GM15510 (cell line): ENCODE measurements around the gene CLDN2.

ENCODE experiments used
- POLR2A ChIP-seq: IDR thresholded peaks from 3 replicates; pipeline ENCODE4 v1.6.1; 2011; ENCODE audit warnings: borderline replicate concordance; ENCODE audit not compliant: insufficient read length; ENCODE audit errors: extremely low read depth

CLDN2 gene

GRCh38 chrX:106903856-106904528 is 16.2 kb upstream of the CLDN2 start:
- TF ChIP-seq POLR2A = no peak

GRCh38 chrX:106905064-106905708 is 15.0 kb upstream of the CLDN2 start:
- TF ChIP-seq POLR2A = no peak

DNA sequence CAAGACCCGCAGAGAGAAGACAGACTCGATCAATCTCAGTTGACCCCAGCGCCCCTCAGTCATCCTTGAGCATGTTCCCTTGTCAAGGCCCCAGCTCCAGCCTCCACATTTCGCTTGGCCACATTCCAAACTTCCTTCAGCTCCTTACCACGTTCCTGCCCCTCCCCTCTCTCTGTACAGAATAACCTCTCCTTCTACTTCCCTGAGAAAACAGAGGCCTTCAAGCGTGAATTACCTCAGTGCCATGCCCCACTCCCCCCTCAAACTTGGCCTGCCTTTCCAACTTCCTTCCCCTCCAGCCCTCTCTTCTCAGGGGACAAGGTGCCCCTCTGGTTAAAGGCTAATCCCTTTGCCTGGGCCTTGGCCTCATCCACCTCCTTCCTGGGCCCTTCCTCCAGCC is 13.8 kb upstream of the CLDN2 start:
- TF ChIP-seq POLR2A = no peak

DNA sequence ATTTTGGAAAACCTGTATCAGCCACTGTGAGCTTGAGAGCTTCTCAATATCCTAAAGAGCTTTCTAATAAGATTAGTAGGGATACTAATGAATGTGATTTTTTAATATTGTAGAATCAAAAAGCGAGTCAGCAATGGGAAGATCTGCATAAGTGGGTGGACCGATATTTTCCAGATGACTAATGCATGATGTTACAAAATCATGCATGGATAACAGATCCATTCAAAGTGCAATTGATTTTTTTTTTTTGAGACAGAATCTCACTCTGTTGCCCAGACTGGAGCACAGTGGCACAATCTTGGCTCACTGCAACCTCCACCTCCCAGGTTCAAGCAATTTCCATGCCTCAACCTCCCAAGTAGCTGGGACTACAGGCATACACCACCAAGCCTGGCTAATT is 7.3 kb upstream of the CLDN2 start:
- TF ChIP-seq POLR2A = no peak

- TF ChIP-seq POLR2A = no peak
These were observed 2.2 kb upstream of the CLDN2 start for GRCh38 chrX:106917830-106918500.

- no peak for TF ChIP-seq POLR2A
These were observed 1.4 kb downstream of the CLDN2 start for GRCh38 chrX:106921637-106922036.

GRCh38 chrX:106927023-106927422 is 6.8 kb downstream of the CLDN2 start:
- TF ChIP-seq POLR2A = no peak

GRCh38 chrX:106927700-106928099 is 7.5 kb downstream of the CLDN2 start:
- TF ChIP-seq POLR2A = no peak

GRCh38 chrX:106928227-106928626 is 8.0 kb downstream of the CLDN2 start:
- no peak for TF ChIP-seq POLR2A

DNA sequence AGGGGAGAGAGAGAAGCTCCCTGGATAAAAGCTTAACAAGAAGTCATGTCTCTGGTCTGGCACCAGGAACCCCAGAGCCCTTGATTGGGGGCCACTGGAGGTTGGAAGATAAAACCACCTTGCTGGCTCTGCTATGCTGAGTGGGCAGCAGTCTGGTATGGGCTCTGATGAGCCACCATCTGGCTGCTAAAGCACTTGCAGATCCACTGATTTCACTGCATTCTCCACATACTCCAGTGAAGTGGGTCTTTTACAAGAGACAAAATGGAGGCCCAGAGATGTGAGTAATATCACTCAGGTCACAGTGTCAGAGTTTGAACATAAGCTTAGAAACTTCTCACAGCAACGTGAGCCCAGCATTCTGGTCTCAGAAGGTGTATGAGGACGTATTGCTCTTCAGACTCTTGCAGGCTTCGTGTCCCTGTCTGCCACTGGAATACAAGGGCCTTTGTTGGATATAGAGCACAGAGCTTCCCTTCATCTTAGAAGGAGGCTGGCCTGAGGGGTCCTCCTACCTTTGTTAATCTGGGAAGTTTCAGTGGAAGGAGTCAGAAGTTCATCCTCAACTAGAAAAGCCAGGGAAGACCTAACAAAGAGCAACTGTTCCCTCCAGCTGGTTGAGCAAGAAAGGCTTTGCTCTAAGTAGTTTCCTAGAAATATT is 11.8 kb downstream of the CLDN2 start:
- no peak for TF ChIP-seq POLR2A

DNA sequence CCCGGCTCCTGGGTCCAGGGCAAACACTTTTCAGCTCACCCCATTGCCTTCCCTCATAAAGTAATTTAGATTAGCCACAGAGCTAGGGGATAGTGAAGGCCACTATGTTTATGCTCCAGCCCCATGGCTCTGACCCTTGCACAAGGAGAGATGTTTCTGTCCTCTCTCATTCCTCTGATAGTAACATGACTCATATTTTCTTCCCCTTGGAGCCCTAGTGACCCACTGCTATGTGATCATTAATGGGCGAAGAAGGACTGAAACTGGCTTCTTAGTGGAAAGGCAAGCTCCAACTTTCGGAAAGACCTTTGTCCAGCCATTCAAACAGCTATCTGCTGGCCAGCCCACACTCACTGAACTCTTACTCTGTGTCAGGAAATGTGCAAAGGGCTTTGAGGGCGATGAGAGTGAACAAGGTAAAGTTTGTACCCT is 12.3 kb downstream of the CLDN2 start:
- TF ChIP-seq POLR2A = no peak

DNA sequence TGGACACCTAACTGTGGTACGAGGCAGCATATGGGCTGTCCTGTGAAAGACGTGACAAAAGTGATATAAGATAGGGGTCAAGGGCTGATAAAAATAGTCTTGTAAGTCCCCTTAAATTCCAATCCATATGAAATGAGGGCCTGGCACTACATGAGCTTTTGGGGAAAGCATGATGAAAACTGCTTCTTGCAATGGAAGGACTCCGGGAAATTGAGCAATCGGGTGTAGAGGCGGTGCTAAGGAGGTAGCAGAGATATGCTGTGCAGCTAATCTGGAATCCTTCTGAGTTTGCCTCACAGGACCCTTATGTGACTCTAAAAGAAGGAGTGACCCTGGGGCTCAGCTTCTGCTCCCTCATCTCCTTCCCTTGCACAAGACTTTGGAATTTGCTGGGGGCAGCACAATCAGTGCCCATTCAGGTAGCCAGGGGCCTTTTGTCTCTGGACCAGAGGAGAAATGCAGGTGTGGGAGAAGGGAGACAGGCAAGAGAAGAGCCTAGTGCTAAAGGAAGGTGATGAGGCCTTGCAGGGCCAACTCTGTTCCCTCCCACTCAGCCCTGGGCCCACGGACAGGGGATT is 12.8 kb downstream of the CLDN2 start:
- no peak for TF ChIP-seq POLR2A

GRCh38 chrX:106933538-106933961 is 13.3 kb downstream of the CLDN2 start:
- no peak for TF ChIP-seq POLR2A

DNA sequence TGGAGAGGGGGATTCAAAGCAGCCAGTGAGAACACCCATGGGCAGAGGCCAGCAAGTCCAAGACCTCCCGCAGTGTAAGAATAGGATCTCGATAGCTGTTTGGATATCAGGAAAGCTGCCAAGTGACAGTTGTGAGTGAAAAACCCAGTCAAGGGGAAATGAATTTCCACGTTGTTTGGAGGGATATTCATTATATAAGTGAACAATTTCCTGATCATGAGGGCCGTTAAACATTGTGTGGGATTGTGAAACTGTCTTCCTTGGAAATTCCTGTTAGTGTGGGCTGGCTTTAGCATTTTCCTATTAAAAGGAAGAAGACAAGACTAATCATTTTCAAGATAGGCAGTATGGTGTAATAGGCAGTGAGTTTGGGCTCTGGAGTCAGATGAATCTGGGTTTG is 15.0 kb downstream of the CLDN2 start:
- no peak for TF ChIP-seq POLR2A

- TF ChIP-seq POLR2A = no peak
These were observed 16.0 kb downstream of the CLDN2 start for GRCh38 chrX:106936246-106936645.
